Body of pancreas (tissue), 4 donors: ENCODE data around the gene HKDC1.

Source experiments
- POLR2A ChIP-seq, 3 donors: fragments of 450-650 bp; IDR thresholded peaks; one replicate each; pipeline ENCODE4 v1.6.1; 2016; ENCODE audit warnings: antibody characterized with exemption in 3 of 3, mild to moderate bottlenecking in 2 of 3
- TF ChIP-seq, protein P1 (sequence below), 7 experiments: fragments of 450-650 bp in 4 of 7; fragments of 200-600 bp in 3 of 7; sonication (generic) in 3 of 7; IDR thresholded peaks; one replicate each; pipeline ENCODE4 v1.5.1; 2016 to 2019; ENCODE audit warnings: antibody characterized with exemption in 7 of 7

DNA sequence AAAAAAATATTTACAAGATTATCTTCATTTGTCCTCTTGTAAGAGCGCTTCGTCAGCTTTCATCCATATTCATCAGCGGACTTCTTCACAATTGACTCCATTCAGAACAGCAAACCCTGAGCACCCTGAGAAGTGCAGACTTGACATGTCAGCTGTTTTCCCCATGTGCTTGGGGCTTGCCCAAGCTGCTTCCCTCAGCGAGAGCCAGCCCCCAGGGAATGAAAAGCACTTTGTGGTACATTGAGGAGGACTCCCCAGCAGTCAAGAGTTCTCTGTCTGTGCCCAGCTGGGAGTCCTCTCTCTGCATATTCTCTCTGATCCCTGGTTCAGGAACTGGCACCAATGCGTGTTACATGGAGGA lies 22.7 kb downstream of the HKDC1 start:
- TF ChIP-seq, protein P1, sequence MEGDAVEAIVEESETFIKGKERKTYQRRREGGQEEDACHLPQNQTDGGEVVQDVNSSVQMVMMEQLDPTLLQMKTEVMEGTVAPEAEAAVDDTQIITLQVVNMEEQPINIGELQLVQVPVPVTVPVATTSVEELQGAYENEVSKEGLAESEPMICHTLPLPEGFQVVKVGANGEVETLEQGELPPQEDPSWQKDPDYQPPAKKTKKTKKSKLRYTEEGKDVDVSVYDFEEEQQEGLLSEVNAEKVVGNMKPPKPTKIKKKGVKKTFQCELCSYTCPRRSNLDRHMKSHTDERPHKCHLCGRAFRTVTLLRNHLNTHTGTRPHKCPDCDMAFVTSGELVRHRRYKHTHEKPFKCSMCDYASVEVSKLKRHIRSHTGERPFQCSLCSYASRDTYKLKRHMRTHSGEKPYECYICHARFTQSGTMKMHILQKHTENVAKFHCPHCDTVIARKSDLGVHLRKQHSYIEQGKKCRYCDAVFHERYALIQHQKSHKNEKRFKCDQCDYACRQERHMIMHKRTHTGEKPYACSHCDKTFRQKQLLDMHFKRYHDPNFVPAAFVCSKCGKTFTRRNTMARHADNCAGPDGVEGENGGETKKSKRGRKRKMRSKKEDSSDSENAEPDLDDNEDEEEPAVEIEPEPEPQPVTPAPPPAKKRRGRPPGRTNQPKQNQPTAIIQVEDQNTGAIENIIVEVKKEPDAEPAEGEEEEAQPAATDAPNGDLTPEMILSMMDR (IDR thresholded peaks at IDR 0.05), result no peak
- TF ChIP-seq POLR2A (IDR thresholded peaks at IDR 0.05), result no peak
